B cell (primary cell): ENCODE results near the gene TRAPPC8.

Source experiments
- CTCF ChIP-seq: fragments of 200-600 bp; IDR thresholded peaks from one replicate; pipeline ENCODE4 v1.8.0; 2022; ENCODE audit warnings: antibody characterized with exemption, mild to moderate bottlenecking
- EZH2 ChIP-seq: IDR thresholded peaks from 2 replicates; pipeline ENCODE4 v1.6.1; 2012; ENCODE audit warnings: borderline replicate concordance, low read depth, mild to moderate bottlenecking, moderate library complexity, low read length; ENCODE audit not compliant: insufficient read depth, poor library complexity, severe bottlenecking

GRCh38 chr18:31977270-31977872 lies 34.4 kb upstream of the TRAPPC8 start:
- TF ChIP-seq CTCF (peak; percentile 76), EZH2 (no peak)
